ENCODE data around the gene LYPD4. TPM values are rescaled to one million over a fixed set of nuclear protein-coding genes. Genes with fewer than 3 reads are reported as not detected.

LYPD4 gene
- total RNA-seq, 1 experiment from 2014 or later = not detected

DNA sequence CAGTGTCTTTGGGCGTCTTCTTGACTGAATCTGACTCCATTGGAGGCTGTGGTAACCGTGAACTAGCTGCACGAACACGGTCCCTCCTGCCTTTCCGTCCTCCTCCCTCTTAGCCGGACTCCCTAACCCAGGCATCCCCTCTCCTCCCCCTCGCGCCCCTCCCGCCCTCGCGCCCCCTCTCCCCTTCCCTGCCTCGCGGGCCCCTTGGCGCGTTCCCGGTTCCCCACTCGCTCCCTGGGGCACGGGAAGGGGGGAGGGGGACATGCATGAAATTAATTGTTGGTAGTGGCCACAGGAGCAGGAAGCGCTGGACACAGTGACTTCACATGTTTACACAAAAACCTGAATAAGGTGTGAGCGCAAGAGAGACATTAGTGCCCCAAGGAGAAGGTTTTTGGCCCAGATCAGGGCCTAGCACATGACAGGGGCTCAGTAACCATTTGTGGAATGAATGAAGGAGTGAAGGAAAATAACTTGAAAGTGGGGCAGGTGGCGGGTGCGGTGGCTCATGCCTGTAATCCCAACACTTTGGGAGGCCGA, 638 bp upstream of the LYPD4 start:
- Mint-ChIP-seq H3K4me3 (no peak overlapping the region), H3K27me3 (ENCODE audit: low read depth) (peaks cover 46% of the 10 kb centered on the region), H3K4me1 (no peaks in the 10 kb centered on the region), H3K9me3 (peaks cover 11% of the 10 kb centered on the region), H3K36me3 (no peaks in the 10 kb centered on the region), H3K27ac (no peak overlapping the region)
- no peak for ATAC-seq
- TF ChIP-seq, protein P1, sequence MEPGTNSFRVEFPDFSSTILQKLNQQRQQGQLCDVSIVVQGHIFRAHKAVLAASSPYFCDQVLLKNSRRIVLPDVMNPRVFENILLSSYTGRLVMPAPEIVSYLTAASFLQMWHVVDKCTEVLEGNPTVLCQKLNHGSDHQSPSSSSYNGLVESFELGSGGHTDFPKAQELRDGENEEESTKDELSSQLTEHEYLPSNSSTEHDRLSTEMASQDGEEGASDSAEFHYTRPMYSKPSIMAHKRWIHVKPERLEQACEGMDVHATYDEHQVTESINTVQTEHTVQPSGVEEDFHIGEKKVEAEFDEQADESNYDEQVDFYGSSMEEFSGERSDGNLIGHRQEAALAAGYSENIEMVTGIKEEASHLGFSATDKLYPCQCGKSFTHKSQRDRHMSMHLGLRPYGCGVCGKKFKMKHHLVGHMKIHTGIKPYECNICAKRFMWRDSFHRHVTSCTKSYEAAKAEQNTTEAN (CRISPR knock-in tag; IDR thresholded peaks at IDR 0.05) = 0 out of 2 replicates have a peak, but pooled peaks have one; percentile 3
- TF ChIP-seq ZSCAN18 (CRISPR knock-in tag; IDR thresholded peaks at IDR 0.05) (no peak), CREB1 (CRISPR knock-in tag; IDR thresholded peaks at IDR 0.05) (no peak)
- POLR2A ChIA-PET = no interaction called here
- no peak for DNase-seq (ENCODE audit: low spot score)
- CTCF ChIA-PET = interaction anchor here (0.8 to 1.1 kb wide), 2 partner anchors 14 to 50 kb away, joined by 3 read pairs; no protein-coding TSS in a partner anchor

GRCh38 chr19:41845001-41845050, 343 bp upstream of the LYPD4 start, which contains the start of gene DMRTC2:
DMRTC2 (plus strand) TSS chr19:41845042; CDS start chr19:41847429, 2,387 bp downstream.
- DNase-seq (ENCODE audit: low spot score) = no peak
- Mint-ChIP-seq H3K27ac (no peak within 1 kb of the TSS), H3K4me3 (no peak within 1 kb of the TSS), H3K4me1 (no peaks in the 10 kb centered on the region), H3K9me3 (peaks cover 11% of the 10 kb centered on the region), H3K36me3 (no peaks in the 10 kb centered on the region), H3K27me3 (ENCODE audit: low read depth) (peaks cover 49% of the 10 kb centered on the region)
- TF ChIP-seq PRRX2 (CRISPR knock-in tag; IDR thresholded peaks at IDR 0.05) (no peak), ERG (CRISPR knock-in tag; IDR thresholded peaks at IDR 0.05) (no peak), HMGA2 (CRISPR knock-in tag; IDR thresholded peaks at IDR 0.05) (no peak), CREM (CRISPR knock-in tag; IDR thresholded peaks at IDR 0.05) (no peak), GABPB1 (CRISPR knock-in tag; IDR thresholded peaks at IDR 0.05) (no peak), FOXJ3 (CRISPR knock-in tag; IDR thresholded peaks at IDR 0.05; ENCODE audit: borderline replicate concordance) (no peak), ZNF263 (CRISPR knock-in tag; IDR thresholded peaks at IDR 0.05; ENCODE audit: low read depth) (no peak), ZNF138 (CRISPR knock-in tag; conservative IDR thresholded peaks at IDR 0.05) (no peak), USF2 (CRISPR knock-in tag; IDR thresholded peaks at IDR 0.05) (no peak)
- TF ChIP-seq, protein P2, sequence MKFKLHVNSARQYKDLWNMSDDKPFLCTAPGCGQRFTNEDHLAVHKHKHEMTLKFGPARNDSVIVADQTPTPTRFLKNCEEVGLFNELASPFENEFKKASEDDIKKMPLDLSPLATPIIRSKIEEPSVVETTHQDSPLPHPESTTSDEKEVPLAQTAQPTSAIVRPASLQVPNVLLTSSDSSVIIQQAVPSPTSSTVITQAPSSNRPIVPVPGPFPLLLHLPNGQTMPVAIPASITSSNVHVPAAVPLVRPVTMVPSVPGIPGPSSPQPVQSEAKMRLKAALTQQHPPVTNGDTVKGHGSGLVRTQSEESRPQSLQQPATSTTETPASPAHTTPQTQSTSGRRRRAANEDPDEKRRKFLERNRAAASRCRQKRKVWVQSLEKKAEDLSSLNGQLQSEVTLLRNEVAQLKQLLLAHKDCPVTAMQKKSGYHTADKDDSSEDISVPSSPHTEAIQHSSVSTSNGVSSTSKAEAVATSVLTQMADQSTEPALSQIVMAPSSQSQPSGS (CRISPR knock-in tag; IDR thresholded peaks at IDR 0.05; ENCODE audit: borderline replicate concordance, low read depth) = no peak
- ChIA-PET CTCF (interaction anchor here (0.8 to 2.1 kb wide), 3 partner anchors 15 to 92 kb away, joined by 3 to 6 read pairs (median 3); no protein-coding TSS in a partner anchor), POLR2A (no interaction called here)
- no peak for ATAC-seq

DNA sequence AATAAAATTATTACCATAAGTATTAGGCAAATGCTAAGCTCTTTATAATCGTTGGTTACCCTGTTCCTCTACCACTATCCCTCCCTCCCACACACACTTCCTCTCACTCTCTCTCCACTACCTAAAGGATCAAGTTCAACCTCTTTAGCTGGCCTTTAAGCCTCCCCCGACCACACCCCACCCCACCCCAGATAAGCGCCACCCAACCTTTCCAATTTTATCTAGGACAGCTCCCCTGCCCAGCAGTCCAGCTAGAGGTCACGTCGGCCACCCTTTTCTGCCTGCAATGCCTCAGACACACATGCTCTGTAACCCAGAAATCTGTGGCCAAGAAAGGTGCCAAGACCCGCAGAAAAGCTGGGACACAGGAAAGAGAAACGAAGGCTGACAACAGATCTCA, 1.1 kb downstream of the LYPD4 start:
- no peak for DNase-seq (ENCODE audit: low spot score)
- POLR2A ChIA-PET = no interaction called here
- TF ChIP-seq, protein P3, sequence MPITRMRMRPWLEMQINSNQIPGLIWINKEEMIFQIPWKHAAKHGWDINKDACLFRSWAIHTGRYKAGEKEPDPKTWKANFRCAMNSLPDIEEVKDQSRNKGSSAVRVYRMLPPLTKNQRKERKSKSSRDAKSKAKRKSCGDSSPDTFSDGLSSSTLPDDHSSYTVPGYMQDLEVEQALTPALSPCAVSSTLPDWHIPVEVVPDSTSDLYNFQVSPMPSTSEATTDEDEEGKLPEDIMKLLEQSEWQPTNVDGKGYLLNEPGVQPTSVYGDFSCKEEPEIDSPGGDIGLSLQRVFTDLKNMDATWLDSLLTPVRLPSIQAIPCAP (CRISPR knock-in tag; IDR thresholded peaks at IDR 0.05) = no peak
- TF ChIP-seq, protein P4, sequence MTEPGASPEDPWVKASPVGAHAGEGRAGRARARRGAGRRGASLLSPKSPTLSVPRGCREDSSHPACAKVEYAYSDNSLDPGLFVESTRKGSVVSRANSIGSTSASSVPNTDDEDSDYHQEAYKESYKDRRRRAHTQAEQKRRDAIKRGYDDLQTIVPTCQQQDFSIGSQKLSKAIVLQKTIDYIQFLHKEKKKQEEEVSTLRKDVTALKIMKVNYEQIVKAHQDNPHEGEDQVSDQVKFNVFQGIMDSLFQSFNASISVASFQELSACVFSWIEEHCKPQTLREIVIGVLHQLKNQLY (CRISPR knock-in tag; IDR thresholded peaks at IDR 0.05) = no peak
- TF ChIP-seq RORB (CRISPR knock-in tag; IDR thresholded peaks at IDR 0.05) = no peak
- no peak for TF ChIP-seq GABPB1 (CRISPR knock-in tag; IDR thresholded peaks at IDR 0.05)
- TF ChIP-seq IRF2 (CRISPR knock-in tag; IDR thresholded peaks at IDR 0.05; ENCODE audit: borderline replicate concordance, low read depth) = no peak
- no peak for TF ChIP-seq ATF3 (CRISPR knock-in tag; conservative IDR thresholded peaks at IDR 0.05)
- TF ChIP-seq ZSCAN18 (CRISPR knock-in tag; IDR thresholded peaks at IDR 0.05) = no peak
- no peak for TF ChIP-seq NR2C2 (CRISPR knock-in tag; IDR thresholded peaks at IDR 0.05)
- TF ChIP-seq, protein P5, sequence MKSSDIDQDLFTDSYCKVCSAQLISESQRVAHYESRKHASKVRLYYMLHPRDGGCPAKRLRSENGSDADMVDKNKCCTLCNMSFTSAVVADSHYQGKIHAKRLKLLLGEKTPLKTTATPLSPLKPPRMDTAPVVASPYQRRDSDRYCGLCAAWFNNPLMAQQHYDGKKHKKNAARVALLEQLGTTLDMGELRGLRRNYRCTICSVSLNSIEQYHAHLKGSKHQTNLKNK (CRISPR knock-in tag; IDR thresholded peaks at IDR 0.05) = no peak
- no peak for TF ChIP-seq ZNF232 (CRISPR knock-in tag; IDR thresholded peaks at IDR 0.05)
- no peak for TF ChIP-seq JAZF1 (CRISPR knock-in tag; IDR thresholded peaks at IDR 0.05)
- CTCF ChIA-PET = interaction anchor here (1.3 to 2.1 kb wide), 2 partner anchors 15 to 90 kb away, joined by 5 to 6 read pairs; no protein-coding TSS in a partner anchor
- H3K9me3 Mint-ChIP-seq = peaks cover 11% of the 10 kb centered on the region
- H3K27ac Mint-ChIP-seq = no peak overlapping the region
- H3K27me3 Mint-ChIP-seq (ENCODE audit: low read depth) = peaks cover 48% of the 10 kb centered on the region
- ATAC-seq = no peak
- no peaks in the 10 kb centered on the region for H3K36me3 Mint-ChIP-seq
- no peak overlapping the region for H3K4me3 Mint-ChIP-seq
- H3K4me1 Mint-ChIP-seq = no peaks in the 10 kb centered on the region

All from WTC11 (cell line).